Stimulated activated CD4-positive, alpha-beta T cell treated with anti-CD3 and anti-CD28 coated beads, Interleukin-12 subunit alpha, Interleukin-12 subunit beta, amount 100 ng/mL, for 24 hours (primary cell): Measurements from ENCODE around the gene EIF4G1.

Experiments
- DNase-seq, 2 experiments: peaks; one replicate each; pipeline ENCODE4 v3.0.0-alpha.2; 2020; ENCODE audit warnings: low read depth in 2 of 2

EIF4G1 gene

GRCh38 chr3:184384342-184384741 is 69.9 kb downstream of the EIF4G1 start:
- DNase-seq = no peak
